ENCODE measurements around the gene FNIP2. TPM values are rescaled to one million over a fixed set of nuclear protein-coding genes. Genes with fewer than 3 reads are reported as not detected.

The FNIP2 gene
- total and polyA plus RNA-seq, 4 donors = 8.8 to 88.7 (median 23.5) TPM

DNA sequence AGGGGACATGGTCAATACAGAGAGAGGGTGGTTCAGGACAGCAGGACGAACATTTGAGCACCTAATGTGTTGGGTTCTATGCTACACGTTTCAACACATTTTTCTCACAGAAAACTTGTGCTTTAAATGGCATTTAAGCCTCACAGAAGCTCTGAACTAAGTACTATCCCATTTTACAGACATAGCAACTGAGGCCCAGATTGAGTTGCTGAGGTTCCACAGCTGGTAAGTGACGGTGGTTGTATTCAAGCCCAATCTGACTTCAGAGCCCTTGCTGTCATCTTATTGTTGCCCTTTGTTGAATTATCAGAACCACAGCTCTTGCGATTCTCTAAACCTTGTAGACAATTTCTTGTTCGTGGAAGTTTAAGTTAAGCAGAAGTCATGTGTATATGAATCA lies 116.7 kb downstream of the FNIP2 start:
- Histone ChIP-seq H3K27ac (ENCODE audit: low read depth in 1 of 2, low read length in 2 of 2) (no peak overlapping the region), H3K9ac (ENCODE audit: low read depth in 1 of 2, low read length in 2 of 2) (no peak overlapping the region), H3K9me3 (ENCODE audit: control insufficient read depth in 4 of 4, low read length in 3 of 4) (no peaks in the 10 kb centered on the region), H3K4me3 (ENCODE audit: low read depth in 1 of 3, low read length in 3 of 3) (no peak overlapping the region), H3K36me3 (ENCODE audit: control insufficient read depth in 4 of 4, insufficient read depth in 3 of 4, low read depth in 1 of 4, low read length in 3 of 4) (peaks cover 2 to 15% (median 3%) of the 10 kb centered on the region in 4 donors), H3K4me1 (ENCODE audit: control insufficient read depth in 4 of 4, insufficient read depth in 4 of 4, low read length in 3 of 4) (peaks cover 0 to 1% (median under 1%) of the 10 kb centered on the region in 4 donors), H3K27me3 (ENCODE audit: control insufficient read depth in 4 of 4, insufficient read depth in 4 of 4, low read length in 3 of 4) (no peaks in the 10 kb centered on the region)
- TF ChIP-seq, protein P1, sequence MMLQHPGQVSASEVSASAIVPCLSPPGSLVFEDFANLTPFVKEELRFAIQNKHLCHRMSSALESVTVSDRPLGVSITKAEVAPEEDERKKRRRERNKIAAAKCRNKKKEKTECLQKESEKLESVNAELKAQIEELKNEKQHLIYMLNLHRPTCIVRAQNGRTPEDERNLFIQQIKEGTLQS (IDR thresholded peaks at IDR 0.05) = no peak
- TF ChIP-seq, protein P2, sequence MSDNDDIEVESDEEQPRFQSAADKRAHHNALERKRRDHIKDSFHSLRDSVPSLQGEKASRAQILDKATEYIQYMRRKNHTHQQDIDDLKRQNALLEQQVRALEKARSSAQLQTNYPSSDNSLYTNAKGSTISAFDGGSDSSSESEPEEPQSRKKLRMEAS (IDR thresholded peaks at IDR 0.05) = no peak
- no peak for TF ChIP-seq EGR1 (IDR thresholded peaks at IDR 0.05; ENCODE audit: low read depth in 2 of 2)
- TF ChIP-seq FOXA2 (IDR thresholded peaks at IDR 0.05) = no peak
- no peak for TF ChIP-seq GABPA (IDR thresholded peaks at IDR 0.05 in 1 of 2, conservative IDR thresholded peaks at IDR 0.05 in 1 of 2)
- TF ChIP-seq SP1 (IDR thresholded peaks at IDR 0.05) = no peak
- TF ChIP-seq JUND (IDR thresholded peaks at IDR 0.05) = no peak
- no peak for TF ChIP-seq HNF4G (IDR thresholded peaks at IDR 0.05)
- TF ChIP-seq NR2F2 (IDR thresholded peaks at IDR 0.05) = no peak
- TF ChIP-seq, protein P3, sequence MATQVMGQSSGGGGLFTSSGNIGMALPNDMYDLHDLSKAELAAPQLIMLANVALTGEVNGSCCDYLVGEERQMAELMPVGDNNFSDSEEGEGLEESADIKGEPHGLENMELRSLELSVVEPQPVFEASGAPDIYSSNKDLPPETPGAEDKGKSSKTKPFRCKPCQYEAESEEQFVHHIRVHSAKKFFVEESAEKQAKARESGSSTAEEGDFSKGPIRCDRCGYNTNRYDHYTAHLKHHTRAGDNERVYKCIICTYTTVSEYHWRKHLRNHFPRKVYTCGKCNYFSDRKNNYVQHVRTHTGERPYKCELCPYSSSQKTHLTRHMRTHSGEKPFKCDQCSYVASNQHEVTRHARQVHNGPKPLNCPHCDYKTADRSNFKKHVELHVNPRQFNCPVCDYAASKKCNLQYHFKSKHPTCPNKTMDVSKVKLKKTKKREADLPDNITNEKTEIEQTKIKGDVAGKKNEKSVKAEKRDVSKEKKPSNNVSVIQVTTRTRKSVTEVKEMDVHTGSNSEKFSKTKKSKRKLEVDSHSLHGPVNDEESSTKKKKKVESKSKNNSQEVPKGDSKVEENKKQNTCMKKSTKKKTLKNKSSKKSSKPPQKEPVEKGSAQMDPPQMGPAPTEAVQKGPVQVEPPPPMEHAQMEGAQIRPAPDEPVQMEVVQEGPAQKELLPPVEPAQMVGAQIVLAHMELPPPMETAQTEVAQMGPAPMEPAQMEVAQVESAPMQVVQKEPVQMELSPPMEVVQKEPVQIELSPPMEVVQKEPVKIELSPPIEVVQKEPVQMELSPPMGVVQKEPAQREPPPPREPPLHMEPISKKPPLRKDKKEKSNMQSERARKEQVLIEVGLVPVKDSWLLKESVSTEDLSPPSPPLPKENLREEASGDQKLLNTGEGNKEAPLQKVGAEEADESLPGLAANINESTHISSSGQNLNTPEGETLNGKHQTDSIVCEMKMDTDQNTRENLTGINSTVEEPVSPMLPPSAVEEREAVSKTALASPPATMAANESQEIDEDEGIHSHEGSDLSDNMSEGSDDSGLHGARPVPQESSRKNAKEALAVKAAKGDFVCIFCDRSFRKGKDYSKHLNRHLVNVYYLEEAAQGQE (IDR thresholded peaks at IDR 0.05) = no peak
- TF ChIP-seq, protein P4, sequence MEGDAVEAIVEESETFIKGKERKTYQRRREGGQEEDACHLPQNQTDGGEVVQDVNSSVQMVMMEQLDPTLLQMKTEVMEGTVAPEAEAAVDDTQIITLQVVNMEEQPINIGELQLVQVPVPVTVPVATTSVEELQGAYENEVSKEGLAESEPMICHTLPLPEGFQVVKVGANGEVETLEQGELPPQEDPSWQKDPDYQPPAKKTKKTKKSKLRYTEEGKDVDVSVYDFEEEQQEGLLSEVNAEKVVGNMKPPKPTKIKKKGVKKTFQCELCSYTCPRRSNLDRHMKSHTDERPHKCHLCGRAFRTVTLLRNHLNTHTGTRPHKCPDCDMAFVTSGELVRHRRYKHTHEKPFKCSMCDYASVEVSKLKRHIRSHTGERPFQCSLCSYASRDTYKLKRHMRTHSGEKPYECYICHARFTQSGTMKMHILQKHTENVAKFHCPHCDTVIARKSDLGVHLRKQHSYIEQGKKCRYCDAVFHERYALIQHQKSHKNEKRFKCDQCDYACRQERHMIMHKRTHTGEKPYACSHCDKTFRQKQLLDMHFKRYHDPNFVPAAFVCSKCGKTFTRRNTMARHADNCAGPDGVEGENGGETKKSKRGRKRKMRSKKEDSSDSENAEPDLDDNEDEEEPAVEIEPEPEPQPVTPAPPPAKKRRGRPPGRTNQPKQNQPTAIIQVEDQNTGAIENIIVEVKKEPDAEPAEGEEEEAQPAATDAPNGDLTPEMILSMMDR (IDR thresholded peaks at IDR 0.05; ENCODE audit: low read depth, low read length, missing input control) = no peak
- DNase-seq (ENCODE audit: low spot score) = no peak
- WGBS = 96% methylated on average over 5 of the region's 5 CpGs

DNA sequence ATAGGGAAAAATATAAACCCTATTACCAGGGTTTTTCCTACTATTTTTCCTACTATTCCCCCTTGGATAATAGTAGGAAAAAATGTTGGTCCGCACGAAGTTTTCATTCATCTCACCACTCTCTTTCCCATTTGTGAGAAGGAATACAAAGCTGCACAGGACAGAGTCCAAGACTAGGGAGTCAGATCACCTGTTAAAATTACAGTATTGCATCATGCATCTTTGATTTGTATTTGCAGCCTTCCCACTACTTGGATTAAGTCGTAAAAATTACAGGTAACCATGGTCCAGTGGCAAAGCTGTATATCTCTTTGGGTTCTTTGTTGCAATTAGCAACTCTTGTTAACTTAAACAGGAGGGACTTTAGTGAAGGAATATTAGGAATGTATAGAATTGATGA lies 121.5 kb downstream of the FNIP2 start:
- TF ChIP-seq FOXA2 (IDR thresholded peaks at IDR 0.05) = no peak
- no peak for TF ChIP-seq JUND (IDR thresholded peaks at IDR 0.05)
- peak; percentile 54 to 63 for TF ChIP-seq HNF4A (conservative IDR thresholded peaks at IDR 0.05)
- no peak for TF ChIP-seq TAF1 (conservative IDR thresholded peaks at IDR 0.05)
- TF ChIP-seq HNF4G (IDR thresholded peaks at IDR 0.05) = no peak
- TF ChIP-seq GABPA (IDR thresholded peaks at IDR 0.05 in 1 of 2, conservative IDR thresholded peaks at IDR 0.05 in 1 of 2) = no peak
- TF ChIP-seq, protein P3 (IDR thresholded peaks at IDR 0.05) = no peak
- TF ChIP-seq SP1 (IDR thresholded peaks at IDR 0.05) = peak; percentile 7
- TF ChIP-seq, protein P5, sequence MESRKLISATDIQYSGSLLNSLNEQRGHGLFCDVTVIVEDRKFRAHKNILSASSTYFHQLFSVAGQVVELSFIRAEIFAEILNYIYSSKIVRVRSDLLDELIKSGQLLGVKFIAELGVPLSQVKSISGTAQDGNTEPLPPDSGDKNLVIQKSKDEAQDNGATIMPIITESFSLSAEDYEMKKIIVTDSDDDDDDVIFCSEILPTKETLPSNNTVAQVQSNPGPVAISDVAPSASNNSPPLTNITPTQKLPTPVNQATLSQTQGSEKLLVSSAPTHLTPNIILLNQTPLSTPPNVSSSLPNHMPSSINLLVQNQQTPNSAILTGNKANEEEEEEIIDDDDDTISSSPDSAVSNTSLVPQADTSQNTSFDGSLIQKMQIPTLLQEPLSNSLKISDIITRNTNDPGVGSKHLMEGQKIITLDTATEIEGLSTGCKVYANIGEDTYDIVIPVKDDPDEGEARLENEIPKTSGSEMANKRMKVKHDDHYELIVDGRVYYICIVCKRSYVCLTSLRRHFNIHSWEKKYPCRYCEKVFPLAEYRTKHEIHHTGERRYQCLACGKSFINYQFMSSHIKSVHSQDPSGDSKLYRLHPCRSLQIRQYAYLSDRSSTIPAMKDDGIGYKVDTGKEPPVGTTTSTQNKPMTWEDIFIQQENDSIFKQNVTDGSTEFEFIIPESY (IDR thresholded peaks at IDR 0.05) = no peak
- no peak for TF ChIP-seq RXRA (IDR thresholded peaks at IDR 0.05)
- peak in 1 of 2 donors; percentile 15 for TF ChIP-seq RAD21 (IDR thresholded peaks at IDR 0.05)
- TF ChIP-seq, protein P1 (IDR thresholded peaks at IDR 0.05) = peak; percentile 55
- no peak for TF ChIP-seq YY1 (IDR thresholded peaks at IDR 0.05)
- H3K4me1 ChIP-seq (ENCODE audit: control insufficient read depth in 4 of 4, insufficient read depth in 4 of 4, low read length in 3 of 4) = peaks cover 0 to 5% (median 4%) of the 10 kb centered on the region in 4 donors
- 57% methylated on average over 3 of the region's 3 CpGs for WGBS
- H3K36me3 ChIP-seq (ENCODE audit: control insufficient read depth in 4 of 4, insufficient read depth in 3 of 4, low read depth in 1 of 4, low read length in 3 of 4) = peaks cover 0 to 35% (median 11%) of the 10 kb centered on the region in 4 donors
- H3K27me3 ChIP-seq (ENCODE audit: control insufficient read depth in 4 of 4, insufficient read depth in 4 of 4, low read length in 3 of 4) = no peaks in the 10 kb centered on the region
- H3K27ac ChIP-seq (ENCODE audit: low read depth in 1 of 2, low read length in 2 of 2) = no peak overlapping the region
- no peak overlapping the region for H3K4me3 ChIP-seq (ENCODE audit: low read depth in 1 of 3, low read length in 3 of 3)
- H3K9me3 ChIP-seq (ENCODE audit: control insufficient read depth in 4 of 4, low read length in 3 of 4) = no peaks in the 10 kb centered on the region
- no peak for DNase-seq (ENCODE audit: low spot score)
- no peak overlapping the region for H3K9ac ChIP-seq (ENCODE audit: low read depth in 1 of 2, low read length in 2 of 2)

Data from liver (tissue), 9 donors.